H9 (cell line): ENCODE results near the gene TMPRSS9. TPM values are rescaled to one million over a fixed set of nuclear protein-coding genes. Genes with fewer than 3 reads are reported as not detected.

Experiments used
- DNase-seq: peaks from one replicate; pipeline ENCODE4 v3.0.0-alpha.2; 2017
- H2AFZ ChIP-seq: one replicate; pipeline ENCODE4 v1.6.1; 2013; ENCODE audit warnings: mild to moderate bottlenecking, low read length, control low read depth, moderate library complexity
- H2AK5ac ChIP-seq: 2 replicates; pipeline ENCODE4 v1.6.1; 2013; ENCODE audit warnings: low read length, control low read depth, mixed read lengths; ENCODE audit not compliant: insufficient read length
- H2BK120ac ChIP-seq: one replicate; pipeline ENCODE4 v1.6.1; 2013; ENCODE audit warnings: low read depth, mild to moderate bottlenecking, low read length, control low read depth, inconsistent platforms; ENCODE audit not compliant: poor library complexity, severe bottlenecking
- H2BK12ac ChIP-seq: 2 replicates; pipeline ENCODE4 v1.6.1; 2013; ENCODE audit warnings: low read length, control low read depth, mixed read lengths, low read depth; ENCODE audit not compliant: insufficient read length
- H2BK15ac ChIP-seq: 2 replicates; pipeline ENCODE4 v1.6.1; 2013; ENCODE audit warnings: low read depth, low read length, control low read depth
- H2BK20ac ChIP-seq: one replicate; pipeline ENCODE4 v1.6.1; 2013; ENCODE audit warnings: low read depth, mild to moderate bottlenecking, low read length, control low read depth, inconsistent platforms; ENCODE audit not compliant: poor library complexity, severe bottlenecking
- H2BK5ac ChIP-seq: 2 replicates; pipeline ENCODE4 v1.6.1; 2013; ENCODE audit warnings: low read length, control low read depth, mixed read lengths; ENCODE audit not compliant: insufficient read length
- H3K14ac ChIP-seq: 2 replicates; pipeline ENCODE4 v1.6.1; 2013; ENCODE audit warnings: low read length, control low read depth; ENCODE audit not compliant: insufficient read depth
- H3K18ac ChIP-seq: 2 replicates; pipeline ENCODE4 v1.6.1; 2013; ENCODE audit warnings: low read depth, mild to moderate bottlenecking, mixed read lengths, low read length, control low read depth; ENCODE audit not compliant: insufficient read length
- H3K23ac ChIP-seq: 2 replicates; pipeline ENCODE4 v1.6.1; 2013; ENCODE audit warnings: low read length, control low read depth, mixed read lengths, low read depth; ENCODE audit not compliant: insufficient read length
- H3K23me2 ChIP-seq: 2 replicates; pipeline ENCODE4 v1.6.1; 2013; ENCODE audit warnings: low read depth, mild to moderate bottlenecking, mixed read lengths, low read length, control low read depth; ENCODE audit not compliant: insufficient read length, poor library complexity, severe bottlenecking
- H3K27ac ChIP-seq: 2 replicates; pipeline ENCODE4 v1.5.1; 2013; ENCODE audit warnings: low read length, control low read depth, mixed read lengths, low read depth; ENCODE audit not compliant: insufficient read length
- H3K27me3 ChIP-seq: 2 replicates; pipeline ENCODE4 v1.6.1; 2013; ENCODE audit warnings: low read length, control low read depth, inconsistent platforms; ENCODE audit not compliant: insufficient read depth
- H3K4ac ChIP-seq: 2 replicates; pipeline ENCODE4 v1.6.1; 2013; ENCODE audit warnings: low read depth, mild to moderate bottlenecking, control low read depth, inconsistent platforms, low read length, moderate library complexity
- H3K4me1 ChIP-seq: 2 replicates; pipeline ENCODE4 v1.6.1; 2013; ENCODE audit warnings: low read length, control low read depth, inconsistent platforms; ENCODE audit not compliant: insufficient read depth
- H3K4me2 ChIP-seq: 2 replicates; pipeline ENCODE4 v1.6.1; 2013; ENCODE audit warnings: low read length, control low read depth, mixed read lengths; ENCODE audit not compliant: insufficient read length, insufficient read depth
- H3K56ac ChIP-seq: 2 replicates; pipeline ENCODE4 v1.6.1; 2013; ENCODE audit warnings: low read depth, mild to moderate bottlenecking, mixed read lengths, low read length, control low read depth; ENCODE audit not compliant: insufficient read length
- H3K79me1 ChIP-seq: 2 replicates; pipeline ENCODE4 v1.6.1; 2013; ENCODE audit warnings: low read depth, mild to moderate bottlenecking, moderate library complexity, low read length, control low read depth, inconsistent platforms; ENCODE audit not compliant: insufficient read depth, poor library complexity, severe bottlenecking
- H3K79me2 ChIP-seq: 2 replicates; pipeline ENCODE4 v1.6.1; 2013; ENCODE audit warnings: low read length, control low read depth, inconsistent platforms; ENCODE audit not compliant: insufficient read depth
- H3K9ac ChIP-seq: 2 replicates; pipeline ENCODE4 v1.6.1; 2013; ENCODE audit warnings: low read length, control low read depth, mixed read lengths; ENCODE audit not compliant: insufficient read length; ENCODE audit errors: extremely low read depth
- H3K9me3 ChIP-seq: one replicate; pipeline ENCODE4 v1.6.1; 2013; ENCODE audit warnings: low read depth, low read length, inconsistent platforms; ENCODE audit not compliant: control insufficient read depth
- H3T11ph ChIP-seq: one replicate; pipeline ENCODE4 v1.6.1; 2013; ENCODE audit warnings: mild to moderate bottlenecking, low read length, control low read depth, inconsistent platforms
- H4K20me1 ChIP-seq: one replicate; pipeline ENCODE4 v1.6.1; 2013; ENCODE audit not compliant: control insufficient read depth, insufficient read length, insufficient read depth
- H4K5ac ChIP-seq: 2 replicates; pipeline ENCODE4 v1.6.1; 2013; ENCODE audit warnings: low read depth, mild to moderate bottlenecking, mixed read lengths, low read length, control low read depth; ENCODE audit not compliant: insufficient read length
- H4K8ac ChIP-seq: replicated peaks from 2 replicates; pipeline ENCODE4 v1.6.1; 2013; ENCODE audit warnings: low read length, control low read depth, mixed read lengths, low read depth; ENCODE audit not compliant: insufficient read length
- H4K91ac ChIP-seq: 2 replicates; pipeline ENCODE4 v1.6.1; 2013; ENCODE audit warnings: low read depth, mild to moderate bottlenecking, moderate library complexity, mixed read lengths, low read length, control low read depth; ENCODE audit not compliant: insufficient read length
- H3K27ac Mint-ChIP-seq, 3 experiments: 2 replicates in 2 of 3; 3 replicates in 1 of 3; pipeline ENCODE4 v1.8.0; 2020 to 2021; ENCODE audit warnings: mixed read lengths in 3 of 3, mild to moderate bottlenecking in 1 of 3, moderate library complexity in 1 of 3
- H3K27me3 Mint-ChIP-seq: 2 replicates; pipeline ENCODE4 v1.8.0; 2021; ENCODE audit warnings: low read depth, mild to moderate bottlenecking, moderate library complexity, mixed read lengths
- H3K36me3 Mint-ChIP-seq, 3 experiments: 2 replicates in 2 of 3; 3 replicates in 1 of 3; pipeline ENCODE4 v1.8.0; 2020 to 2021; ENCODE audit warnings: low read depth in 3 of 3, mixed read lengths in 3 of 3; ENCODE audit not compliant: insufficient read depth in 1 of 3
- H3K4me1 Mint-ChIP-seq, 2 experiments: 2 replicates each; pipeline ENCODE4 v1.8.0; 2020; ENCODE audit warnings: mixed read lengths in 2 of 2
- H3K4me3 Mint-ChIP-seq, 2 experiments: 2 replicates in 1 of 2; 3 replicates in 1 of 2; pipeline ENCODE4 v1.8.0; 2020 to 2021; ENCODE audit warnings: mild to moderate bottlenecking in 2 of 2, mixed read lengths in 2 of 2, moderate library complexity in 1 of 2
- H3K9me3 Mint-ChIP-seq, 2 experiments: 2 replicates in 1 of 2; 3 replicates in 1 of 2; pipeline ENCODE4 v1.8.0; 2020; ENCODE audit warnings: mild to moderate bottlenecking in 2 of 2, mixed read lengths in 2 of 2, moderate library complexity in 1 of 2
- CTCF ChIP-seq: fragments of 200-600 bp; sonication (generic); conservative IDR thresholded peaks from 3 replicates; pipeline ENCODE4 v1.8.0; 2021; ENCODE audit warnings: antibody characterized with exemption, mild to moderate bottlenecking
- WGBS: extraction: QIAGEN DNeasy Blood & Tissue Kit; methylation state at CpG from one replicate; pipeline ENCODE4 v1.1.7; 2013; ENCODE audit warnings: missing lambda C conversion rate, low lambda C conversion rate, mixed read lengths; ENCODE audit not compliant: insufficient read length; ENCODE audit errors: extremely low coverage; 5-methylcytosine and 5-hydroxymethylcytosine counted together
- total RNA-seq: library from RNA; stranded (reverse); gene quantifications from 2 replicates; pipeline ENCODE4 v1.2.1, GENCODE V29; 2021

The TMPRSS9 gene
- total RNA-seq, 1 experiment from 2014 or later: 0.24 TPM

DNA sequence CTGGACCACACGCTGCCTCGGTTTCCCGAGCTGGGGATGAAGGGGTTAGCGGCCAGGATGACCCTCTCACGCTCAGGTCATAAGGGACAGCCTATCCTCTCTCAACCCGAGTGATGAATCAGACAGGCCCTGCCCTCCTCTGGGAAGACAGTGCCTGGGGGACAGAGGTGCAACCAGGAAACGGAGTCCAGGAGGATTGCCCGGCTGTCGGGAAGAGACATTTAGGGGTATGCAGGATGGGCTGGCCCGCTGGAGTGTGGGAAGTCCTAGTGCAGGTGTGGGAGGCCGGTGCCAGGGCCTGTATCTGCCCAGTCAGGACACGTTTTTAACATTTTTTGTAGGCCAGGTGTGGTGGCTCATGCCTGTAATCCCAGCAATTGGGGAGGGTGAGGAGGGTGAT, 40.0 kb upstream of the TMPRSS9 start:
- no peak overlapping the region for H2BK20ac ChIP-seq
- no peaks in the 10 kb centered on the region for H3K27me3 ChIP-seq
- no peak overlapping the region for H2AK5ac ChIP-seq
- no peak overlapping the region for H3T11ph ChIP-seq
- no CpG with 5 or more reads among the region's 12 CpGs for WGBS
- Mint-ChIP-seq H3K27me3 (peaks cover 12% of the 10 kb centered on the region), H3K9me3 (peaks cover 0 to 4% of the 10 kb centered on the region in 2 experiments; a peak in 3 of 5 replicates), H3K4me1 (0 out of 4 replicates have a peak, but pooled peaks cover 6 to 12% of the 10 kb centered on the region in 2 experiments), H3K4me3 (no peak overlapping the region), H3K27ac (peak overlapping the region in 2 of 3 experiments; percentile 44; a peak in 2 of 7 replicates), H3K36me3 (peaks cover 2 to 24% (median 20%) of the 10 kb centered on the region in 3 experiments; a peak in 6 of 7 replicates)
- H3K14ac ChIP-seq: no peak overlapping the region
- H2BK120ac ChIP-seq: no peak overlapping the region
- no peaks in the 10 kb centered on the region for H3K79me1 ChIP-seq
- H3K56ac ChIP-seq: no peak overlapping the region
- H4K5ac ChIP-seq: no peak overlapping the region
- no peaks in the 10 kb centered on the region for H3K4me1 ChIP-seq
- H2BK15ac ChIP-seq: no peak overlapping the region
- no peak overlapping the region for H4K91ac ChIP-seq
- H2BK5ac ChIP-seq: no peak overlapping the region
- H3K23ac ChIP-seq: no peak overlapping the region
- no peak overlapping the region for H3K4ac ChIP-seq
- no peak overlapping the region for H3K18ac ChIP-seq
- H4K20me1 ChIP-seq: no peaks in the 10 kb centered on the region
- H2BK12ac ChIP-seq: no peak overlapping the region
- H3K27ac ChIP-seq: no peak overlapping the region
- no peaks in the 10 kb centered on the region for H3K9me3 ChIP-seq
- no peaks in the 10 kb centered on the region for H3K23me2 ChIP-seq
- no peak overlapping the region for H2AFZ ChIP-seq
- no peak for TF ChIP-seq CTCF
- no peak overlapping the region for H4K8ac ChIP-seq
- no peak for DNase-seq
- H3K9ac ChIP-seq: no peak overlapping the region
- H3K4me2 ChIP-seq: no peak overlapping the region
- no peaks in the 10 kb centered on the region for H3K79me2 ChIP-seq
